IMR-90 (cell line): ENCODE data around the gene GSG1. TPM values are rescaled to one million over a fixed set of nuclear protein-coding genes. Genes with fewer than 3 reads are reported as not detected.

Experiments used
- ATAC-seq: fragments of 200-7000 bp; cut with Tn5 transposase; 2 replicates; pipeline ENCODE4 v1.9.1; 2020; ENCODE audit warnings: low read depth, mild to moderate bottlenecking, moderate library complexity
- BruUV-seq: library from RNA; stranded (reverse); fragments of 400-500 nt; replicated peaks from 2 replicates; lab custom pipeline; 2021; lab: Mats Ljungman, UMichigan
- CTCF ChIA-PET: fragments of 300-600 bp; formaldehyde crosslinking; extraction: SDS; loops from one replicate; lab custom pipeline; 2021; ENCODE audit warnings: antibody characterized with exemption; lab: Yijun Ruan, JAX
- POLR2A ChIA-PET: fragments of 300-600 bp; sonication (Branson Sonifier 250); formaldehyde crosslinking; loops from one replicate; lab custom pipeline; 2022; ENCODE audit warnings: antibody characterized with exemption; ENCODE audit not compliant: unreplicated experiment; lab: Charles Lee
- DNase-seq: peaks from one replicate; pipeline ENCODE4 v3.0.0; 2013
- H2AFZ ChIP-seq: replicated peaks from 2 replicates; pipeline ENCODE3; 2013; ENCODE audit warnings: low read length, mild to moderate bottlenecking; ENCODE audit not compliant: poor library complexity
- H2AK5ac ChIP-seq: 2 replicates; pipeline ENCODE4 v1.6.1; 2013; ENCODE audit warnings: low read depth, low read length, inconsistent platforms
- H2AK9ac ChIP-seq: replicated peaks from 2 replicates; pipeline ENCODE3; 2013; ENCODE audit warnings: mild to moderate bottlenecking, low read depth, low read length, moderate library complexity; ENCODE audit not compliant: poor library complexity
- H2BK120ac ChIP-seq: 2 replicates; pipeline ENCODE4 v1.6.1; 2013; ENCODE audit warnings: low read depth, low read length, inconsistent platforms
- H2BK15ac ChIP-seq: 3 replicates; pipeline ENCODE4 v1.6.1; 2013; ENCODE audit warnings: low read depth, low read length, inconsistent platforms
- H2BK20ac ChIP-seq: 2 replicates; pipeline ENCODE4 v1.6.1; 2013; ENCODE audit warnings: low read depth, mild to moderate bottlenecking, inconsistent platforms, low read length, moderate library complexity
- H2BK5ac ChIP-seq: 2 replicates; pipeline ENCODE4 v1.6.1; 2013; ENCODE audit warnings: mild to moderate bottlenecking, low read depth, low read length, inconsistent platforms; ENCODE audit not compliant: poor library complexity, severe bottlenecking
- H3K14ac ChIP-seq: replicated peaks from 2 replicates; pipeline ENCODE4 v1.6.1; 2013; ENCODE audit warnings: low read depth, low read length, inconsistent platforms
- H3K18ac ChIP-seq: 2 replicates; pipeline ENCODE4 v1.6.1; 2013; ENCODE audit warnings: low read depth, low read length, control low read depth
- H3K23ac ChIP-seq: 2 replicates; pipeline ENCODE4 v1.6.1; 2013; ENCODE audit warnings: low read depth, low read length, inconsistent platforms
- H3K27ac ChIP-seq: 2 replicates; pipeline ENCODE4 v1.5.1; 2013; ENCODE audit warnings: mild to moderate bottlenecking, control low read depth, low read length; ENCODE audit not compliant: insufficient read depth
- H3K27me3 ChIP-seq: 2 replicates; pipeline ENCODE4 v1.6.1; 2013; ENCODE audit warnings: low read length; ENCODE audit not compliant: control insufficient read depth, insufficient read depth
- H3K36me3 ChIP-seq: 2 replicates; pipeline ENCODE4 v1.6.1; 2013; ENCODE audit warnings: low read length, mixed read lengths; ENCODE audit not compliant: control insufficient read depth, insufficient read depth
- H3K4ac ChIP-seq: 2 replicates; pipeline ENCODE4 v1.6.1; 2013; ENCODE audit warnings: low read depth, low read length, inconsistent platforms
- H3K4me1 ChIP-seq: 2 replicates; pipeline ENCODE4 v1.6.1; 2013; ENCODE audit warnings: low read length, mixed read lengths; ENCODE audit not compliant: control insufficient read depth, insufficient read depth
- H3K4me2 ChIP-seq: 2 replicates; pipeline ENCODE4 v1.6.1; 2013; ENCODE audit warnings: low read depth, mild to moderate bottlenecking, control low read depth, low read length, moderate library complexity
- H3K4me3 ChIP-seq: 2 replicates; pipeline ENCODE4 v1.5.1; 2013; ENCODE audit warnings: low read depth, mild to moderate bottlenecking, control low read depth, low read length, moderate library complexity; ENCODE audit not compliant: insufficient read depth
- H3K56ac ChIP-seq: 2 replicates; pipeline ENCODE4 v1.6.1; 2013; ENCODE audit warnings: low read length, inconsistent platforms; ENCODE audit not compliant: insufficient read depth; ENCODE audit errors: extremely low read depth
- H3K79me1 ChIP-seq, 2 experiments: 2 replicates each; pipeline ENCODE4 v1.6.1; 2013; ENCODE audit warnings: low read length in 2 of 2, inconsistent platforms in 1 of 2, low read depth in 1 of 2
- H3K9ac ChIP-seq: 2 replicates; pipeline ENCODE4 v1.6.1; 2013; ENCODE audit warnings: low read depth, low read length, control low read depth
- H3K9me1 ChIP-seq: 2 replicates; pipeline ENCODE4 v1.6.1; 2013; ENCODE audit warnings: low read length, inconsistent platforms; ENCODE audit not compliant: insufficient read depth
- H3K9me3 ChIP-seq: 2 replicates; pipeline ENCODE4 v1.6.1; 2013; ENCODE audit warnings: low read length; ENCODE audit not compliant: control insufficient read depth, insufficient read depth
- H4K20me1 ChIP-seq: 2 replicates; pipeline ENCODE4 v1.6.1; 2013; ENCODE audit warnings: low read length, inconsistent platforms; ENCODE audit not compliant: insufficient read depth
- H4K5ac ChIP-seq: 2 replicates; pipeline ENCODE4 v1.6.1; 2013; ENCODE audit warnings: mild to moderate bottlenecking, low read depth, low read length, control low read depth
- H4K8ac ChIP-seq, 2 experiments: 2 replicates each; pipeline ENCODE4 v1.6.1; 2013; ENCODE audit warnings: low read depth in 2 of 2, low read length in 2 of 2, control low read depth in 1 of 2, inconsistent platforms in 1 of 2
- H4K91ac ChIP-seq: 2 replicates; pipeline ENCODE4 v1.6.1; 2013; ENCODE audit warnings: low read depth, low read length, inconsistent platforms; ENCODE audit not compliant: insufficient read depth
- CEBPB ChIP-seq: IDR thresholded peaks from 2 replicates; pipeline ENCODE4 v1.6.1; 2012; ENCODE audit warnings: low read depth, low read length, improper control_type of control experiment
- CHD1 ChIP-seq: IDR thresholded peaks from 2 replicates; pipeline ENCODE4 v1.6.1; 2012; ENCODE audit warnings: low read depth, low read length, improper control_type of control experiment
- MAZ ChIP-seq: IDR thresholded peaks from 2 replicates; pipeline ENCODE4 v1.6.1; 2012; ENCODE audit warnings: low read depth, mild to moderate bottlenecking, low read length, improper control_type of control experiment, moderate library complexity, borderline replicate concordance
- RAD21 ChIP-seq: IDR thresholded peaks from 2 replicates; pipeline ENCODE4 v1.6.1; 2012; ENCODE audit warnings: low read length, improper control_type of control experiment
- RCOR1 ChIP-seq: IDR thresholded peaks from 2 replicates; pipeline ENCODE4 v1.6.1; 2012; ENCODE audit warnings: mild to moderate bottlenecking, low read length, improper control_type of control experiment; ENCODE audit not compliant: insufficient replicate concordance
- RFX5 ChIP-seq: IDR thresholded peaks from 2 replicates; pipeline ENCODE4 v1.8.0; 2012; ENCODE audit warnings: low read depth, mild to moderate bottlenecking, low read length, moderate library complexity
- SMC3 ChIP-seq: fragments of 150-350 bp; IDR thresholded peaks from 2 replicates; pipeline ENCODE4 v1.6.1; 2016; ENCODE audit warnings: low read depth, mild to moderate bottlenecking, antibody characterized with exemption, low read length, moderate library complexity
- WGBS, 2 experiments: methylation state at CpG; one replicate each; pipeline versions ENCODE4 v1.1.5 to v1.1.7; 2013; ENCODE audit warnings: missing lambda C conversion rate in 2 of 2; ENCODE audit not compliant: insufficient read length in 1 of 2; ENCODE audit errors: extremely low coverage in 2 of 2; 5-methylcytosine and 5-hydroxymethylcytosine counted together
- dilution Hi-C: fragments of 300-500 bp; cut with HindIII; formaldehyde crosslinking; loops from one replicate; pipeline ENCODE4 v1.14.3; 2018; ENCODE audit warnings: low sequenced_read_pairs; ENCODE audit not compliant: unreplicated experiment
- in situ Hi-C: fragments of 300-500 bp; cut with MboI; formaldehyde crosslinking; loops from 3 replicates; pipeline ENCODE4 v1.14.3; 2019; ENCODE audit warnings: low sequenced_read_pairs, inconsistent platforms, mixed read lengths
- intact Hi-C: fragments of 100-400 bp; cut with micrococcal nuclease; formaldehyde crosslinking; loops from 2 replicates; pipeline ENCODE4 v1.10.0; 2022
- polyA plus RNA-seq, 3 experiments: library from polyadenylated mRNA; depleted of rRNA; stranded (reverse); fragments of >200 nt; gene quantifications; 2 replicates each; pipeline ENCODE4 v1.2.3, GENCODE V29; 2012; ENCODE audit warnings: low replicate concordance in 1 of 3
- total RNA-seq: library from RNA; depleted of rRNA; stranded (reverse); fragments of >200 nt; gene quantifications from 2 replicates; pipeline ENCODE4 v1.2.3, GENCODE V29; 2012
- TF ChIP-seq, protein P1 (sequence below): conservative IDR thresholded peaks from 2 replicates; pipeline ENCODE4 v1.5.1; 2012; ENCODE audit warnings: mild to moderate bottlenecking, low read depth, low read length, improper control_type of control experiment

Gene GSG1
- total and polyA plus RNA-seq, 2 of the 4 experiments (the other 2 are of a cell fraction): 1.8 to 2.9 TPM

DNA sequence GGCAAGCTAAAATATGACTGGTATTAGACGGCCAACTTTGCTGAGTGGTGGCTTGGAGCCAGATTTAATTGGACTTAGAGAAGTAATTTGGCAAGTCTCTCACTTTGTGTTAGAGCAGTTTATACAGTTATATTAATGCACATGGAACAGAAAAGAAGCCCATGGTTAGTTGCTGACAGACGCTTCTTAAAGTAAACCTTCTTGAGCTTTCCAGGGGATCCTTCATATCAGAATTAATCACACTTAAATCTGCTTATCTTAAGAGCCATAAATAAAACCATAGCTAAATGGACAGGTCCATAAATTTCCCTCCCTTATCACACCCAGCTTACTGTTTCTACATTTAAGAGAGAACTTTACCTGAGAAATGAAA is 9.6 kb downstream of the GSG1 start:
- in situ Hi-C loops (loop anchor here (10.0 kb wide), 1 partner anchor 179 kb away; no protein-coding TSS in a partner anchor), dilution Hi-C loops (no loop called here), intact Hi-C loops (loop anchor here (5.0 kb wide), 1 partner anchor 52 kb away; the partner anchor contains the start of gene FAM234B)
- Histone ChIP-seq H4K20me1 (no peaks in the 10 kb centered on the region), H3K56ac (peak overlapping the region; percentile 72), H3K36me3 (no peaks in the 10 kb centered on the region), H3K27me3 (no peaks in the 10 kb centered on the region), H2AK9ac (peak overlapping the region; percentile 93), H3K9me3 (no peaks in the 10 kb centered on the region), H4K8ac (peak overlapping the region; percentile 82 to 90), H2BK20ac (peak overlapping the region; percentile 94), H2BK15ac (peak overlapping the region; percentile 91), H3K79me1 (peaks cover 0 to 16% of the 10 kb centered on the region in 2 experiments; a peak in 1 of 4 replicates), H4K5ac (peak overlapping the region; percentile 25), H3K27ac (peak overlapping the region; percentile 68), H2BK5ac (peak overlapping the region; percentile 88), H3K4me3 (no peak overlapping the region), H2BK120ac (peak overlapping the region; percentile 98), H3K9me1 (peaks cover 12% of the 10 kb centered on the region), H3K23ac (peak overlapping the region; percentile 82), H3K14ac (peak overlapping the region; percentile 90), H3K4me2 (no peak overlapping the region), H2AK5ac (peak overlapping the region; percentile 95), H3K4ac (peak overlapping the region; percentile 98), H3K18ac (peak overlapping the region; percentile 88), H3K9ac (no peak overlapping the region), H3K4me1 (peaks cover 22% of the 10 kb centered on the region), H4K91ac (peak overlapping the region; percentile 98), H2AFZ (peak overlapping the region; percentile 87)
- no TSS peak for BruUV-seq
- ATAC-seq: no peak
- ChIA-PET POLR2A (interaction anchor here (0.6 kb wide), 1 partner anchor 75 kb away, joined by 4 read pairs; no protein-coding TSS in a partner anchor), CTCF (no interaction called here)
- WGBS, 2 experiments: no CpG with 5 or more reads among the region's 2 CpGs
- TF ChIP-seq, protein P1, sequence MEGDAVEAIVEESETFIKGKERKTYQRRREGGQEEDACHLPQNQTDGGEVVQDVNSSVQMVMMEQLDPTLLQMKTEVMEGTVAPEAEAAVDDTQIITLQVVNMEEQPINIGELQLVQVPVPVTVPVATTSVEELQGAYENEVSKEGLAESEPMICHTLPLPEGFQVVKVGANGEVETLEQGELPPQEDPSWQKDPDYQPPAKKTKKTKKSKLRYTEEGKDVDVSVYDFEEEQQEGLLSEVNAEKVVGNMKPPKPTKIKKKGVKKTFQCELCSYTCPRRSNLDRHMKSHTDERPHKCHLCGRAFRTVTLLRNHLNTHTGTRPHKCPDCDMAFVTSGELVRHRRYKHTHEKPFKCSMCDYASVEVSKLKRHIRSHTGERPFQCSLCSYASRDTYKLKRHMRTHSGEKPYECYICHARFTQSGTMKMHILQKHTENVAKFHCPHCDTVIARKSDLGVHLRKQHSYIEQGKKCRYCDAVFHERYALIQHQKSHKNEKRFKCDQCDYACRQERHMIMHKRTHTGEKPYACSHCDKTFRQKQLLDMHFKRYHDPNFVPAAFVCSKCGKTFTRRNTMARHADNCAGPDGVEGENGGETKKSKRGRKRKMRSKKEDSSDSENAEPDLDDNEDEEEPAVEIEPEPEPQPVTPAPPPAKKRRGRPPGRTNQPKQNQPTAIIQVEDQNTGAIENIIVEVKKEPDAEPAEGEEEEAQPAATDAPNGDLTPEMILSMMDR: no peak
- TF ChIP-seq RFX5 (no peak), CEBPB (no peak), RCOR1 (no peak), MAZ (no peak), CHD1 (no peak), RAD21 (no peak), SMC3 (no peak)
- DNase-seq: no peak
